Endothelial cell of umbilical vein (primary cell): ENCODE measurements around the gene H2BK1.

Source experiments
- EZH2 ChIP-seq: IDR thresholded peaks from 2 replicates; pipeline ENCODE4 v1.6.1; 2012; ENCODE audit warnings: borderline replicate concordance, low read depth, mild to moderate bottlenecking, moderate library complexity, low read length, inconsistent platforms; ENCODE audit not compliant: severe bottlenecking
- FOS ChIP-seq: IDR thresholded peaks from 2 replicates; pipeline ENCODE4 v1.6.1; 2011; ENCODE audit warnings: mild to moderate bottlenecking, low read length, moderate library complexity, borderline replicate concordance; ENCODE audit not compliant: insufficient read depth
- GATA2 ChIP-seq: IDR thresholded peaks from 2 replicates; pipeline ENCODE4 v1.7.0; 2011; ENCODE audit warnings: low read depth, mild to moderate bottlenecking, moderate library complexity, mixed read lengths, low read length; ENCODE audit not compliant: insufficient read length, insufficient read depth
- POLR2A ChIP-seq: IDR thresholded peaks from 2 replicates; pipeline ENCODE4 v1.6.1; 2012; ENCODE audit warnings: low read depth, mild to moderate bottlenecking, control low read depth, low read length
- POLR2AphosphoS5 ChIP-seq: IDR thresholded peaks from 2 replicates; pipeline ENCODE4 v1.6.1; 2012; ENCODE audit warnings: low read depth, mild to moderate bottlenecking, control low read depth, low read length, moderate library complexity; ENCODE audit not compliant: insufficient read depth
- TF ChIP-seq, protein P1 (sequence below), 2 donors: IDR thresholded peaks; 1 replicate in 1 of 2; 2 replicates in 1 of 2; pipeline ENCODE4 v1.5.1; 2011; ENCODE audit warnings: low read length in 2 of 2, mild to moderate bottlenecking in 2 of 2, moderate library complexity in 2 of 2, control low read depth in 1 of 2, inconsistent platforms in 1 of 2, low read depth in 1 of 2; ENCODE audit not compliant: insufficient read depth in 1 of 2; ENCODE audit errors: extremely low read depth in 1 of 2
- TF ChIP-seq, protein P2 (sequence below): IDR thresholded peaks from 2 replicates; pipeline ENCODE4 v1.6.1; 2011; ENCODE audit not compliant: insufficient read depth, insufficient read length

DNA sequence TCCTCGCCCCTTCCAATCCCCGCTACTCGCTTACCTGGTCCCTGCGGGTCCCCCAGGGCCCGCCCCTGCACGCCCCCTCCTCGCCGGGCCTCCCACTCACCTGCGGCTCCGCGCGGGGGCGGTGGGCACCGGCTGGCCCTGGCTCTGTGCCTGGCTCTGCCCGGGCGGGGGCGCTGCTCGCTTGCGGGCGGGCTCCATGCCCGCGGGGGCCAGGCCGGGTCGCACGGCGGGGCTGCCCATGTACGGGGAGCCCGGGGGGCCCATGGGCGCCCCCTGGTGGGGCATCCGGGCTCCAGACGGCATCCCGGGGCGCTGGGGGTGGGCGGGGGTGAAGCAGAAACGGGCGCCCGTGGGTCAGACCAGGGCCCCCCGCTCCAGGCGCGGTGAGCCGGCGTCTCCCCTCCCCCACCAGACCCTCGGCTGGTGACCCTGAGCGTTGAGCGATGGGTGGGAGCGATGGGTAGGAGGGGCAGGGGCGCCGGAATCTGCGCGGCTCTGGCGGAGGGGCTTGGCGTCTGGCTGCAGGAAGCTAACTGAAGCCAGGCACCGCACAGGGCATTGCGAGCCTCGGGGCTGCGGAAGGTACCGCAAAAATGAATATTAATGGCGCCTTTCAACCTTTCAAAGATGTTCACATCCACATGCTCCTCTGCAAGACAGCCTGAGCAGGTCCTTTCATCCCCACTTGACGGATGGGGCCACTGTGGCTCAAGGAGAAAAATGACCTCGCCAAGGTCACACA, 35.2 kb upstream of the H2BK1 start:
- TF ChIP-seq, protein P1, sequence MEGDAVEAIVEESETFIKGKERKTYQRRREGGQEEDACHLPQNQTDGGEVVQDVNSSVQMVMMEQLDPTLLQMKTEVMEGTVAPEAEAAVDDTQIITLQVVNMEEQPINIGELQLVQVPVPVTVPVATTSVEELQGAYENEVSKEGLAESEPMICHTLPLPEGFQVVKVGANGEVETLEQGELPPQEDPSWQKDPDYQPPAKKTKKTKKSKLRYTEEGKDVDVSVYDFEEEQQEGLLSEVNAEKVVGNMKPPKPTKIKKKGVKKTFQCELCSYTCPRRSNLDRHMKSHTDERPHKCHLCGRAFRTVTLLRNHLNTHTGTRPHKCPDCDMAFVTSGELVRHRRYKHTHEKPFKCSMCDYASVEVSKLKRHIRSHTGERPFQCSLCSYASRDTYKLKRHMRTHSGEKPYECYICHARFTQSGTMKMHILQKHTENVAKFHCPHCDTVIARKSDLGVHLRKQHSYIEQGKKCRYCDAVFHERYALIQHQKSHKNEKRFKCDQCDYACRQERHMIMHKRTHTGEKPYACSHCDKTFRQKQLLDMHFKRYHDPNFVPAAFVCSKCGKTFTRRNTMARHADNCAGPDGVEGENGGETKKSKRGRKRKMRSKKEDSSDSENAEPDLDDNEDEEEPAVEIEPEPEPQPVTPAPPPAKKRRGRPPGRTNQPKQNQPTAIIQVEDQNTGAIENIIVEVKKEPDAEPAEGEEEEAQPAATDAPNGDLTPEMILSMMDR (IDR thresholded peaks at IDR 0.05; ENCODE audit: extremely low read depth in 1 of 2, insufficient read depth in 1 of 2, low read depth in 1 of 2, low read length in 2 of 2) = peak; percentile 44 to 67
- TF ChIP-seq EZH2 (peak; percentile 68), POLR2A (no peak), POLR2AphosphoS5 (no peak), GATA2 (no peak), FOS (no peak)
- TF ChIP-seq, protein P2, sequence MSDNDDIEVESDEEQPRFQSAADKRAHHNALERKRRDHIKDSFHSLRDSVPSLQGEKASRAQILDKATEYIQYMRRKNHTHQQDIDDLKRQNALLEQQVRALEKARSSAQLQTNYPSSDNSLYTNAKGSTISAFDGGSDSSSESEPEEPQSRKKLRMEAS = no peak
